GM23338 (cell line): ENCODE results near the gene TMEM163. TPM values are rescaled to one million over a fixed set of nuclear protein-coding genes. Genes with fewer than 3 reads are reported as not detected.

Source experiments
- STAT1 ChIP-seq: IDR thresholded peaks from one replicate; pipeline ENCODE4 v1.6.1; 2016; ENCODE audit warnings: antibody characterized with exemption; ENCODE audit not compliant: unreplicated experiment
- ZNF462 ChIP-seq: fragments of 250-450 bp; sonication (Bioruptor Pico); IDR thresholded peaks from 2 replicates; pipeline ENCODE4 v1.5.0; 2020; ENCODE audit warnings: mild to moderate bottlenecking, moderate library complexity
- polyA plus RNA-seq: library from polyadenylated mRNA; unstranded; fragments of >200 nt; fragmentation: Nextera tagmentation; extraction: Ambion mirVana; gene quantifications from 2 replicates; pipeline ENCODE4 v1.2.1, GENCODE V29; 2016
- total RNA-seq: library from RNA; depleted of rRNA; stranded (reverse); fragments of >200 nt; shearing (Covaris generic); gene quantifications from 2 replicates; pipeline ENCODE4 v1.2.3, GENCODE V29; 2014
- TF ChIP-seq, protein P1 (sequence below): IDR thresholded peaks from one replicate; pipeline ENCODE4 v1.6.1; 2018; ENCODE audit warnings: antibody characterized with exemption; ENCODE audit not compliant: unreplicated experiment
- TF ChIP-seq, protein P2 (sequence below), 2 experiments: fragments of 200-600 bp in 1 of 2; sonication (generic) in 1 of 2; conservative IDR thresholded peaks; 2 replicates each; pipeline versions ENCODE4 v1.5.1 to v1.6.1; 2016 to 2017; ENCODE audit warnings: antibody characterized with exemption in 2 of 2, low read depth in 2 of 2, mild to moderate bottlenecking in 2 of 2, moderate library complexity in 1 of 2

The TMEM163 gene
- total and polyA plus RNA-seq, 2 experiments from 2014 or later: 1.1 to 1.8 TPM

DNA sequence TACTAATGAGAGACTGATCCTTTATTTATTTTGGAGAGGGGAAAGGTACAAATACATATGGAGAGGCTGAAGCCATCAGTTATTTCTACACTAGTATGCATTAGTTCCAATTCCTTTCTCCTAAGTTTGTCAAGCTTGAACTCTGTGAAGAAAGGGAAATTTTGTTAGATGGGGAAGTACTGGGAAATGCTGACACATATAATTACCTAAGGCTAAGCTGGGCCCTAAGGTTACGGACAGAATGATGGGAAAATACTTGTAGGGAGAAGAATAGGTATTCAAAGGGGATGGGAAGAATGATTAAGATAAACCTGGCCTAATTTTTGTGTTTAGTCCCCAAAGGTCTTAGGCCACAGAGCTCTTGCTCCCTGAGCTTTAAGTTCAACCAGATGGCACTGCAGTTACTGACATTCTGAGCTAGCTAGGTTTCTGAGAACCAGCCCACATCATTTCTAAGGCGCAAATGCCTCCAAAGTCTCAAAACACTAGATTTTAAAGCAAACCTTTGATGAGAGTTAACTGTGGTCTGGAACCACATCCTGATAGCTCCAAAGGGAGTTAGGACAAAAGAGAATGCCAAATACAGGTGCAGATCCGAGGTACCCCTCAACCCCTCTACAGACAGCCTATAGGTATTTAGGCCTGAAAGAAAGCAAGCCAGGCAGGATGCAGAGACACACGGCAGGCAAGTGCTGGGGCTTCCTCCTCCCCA lies 2.7 kb downstream of the TMEM163 start (continued):
- TF ChIP-seq ZNF462 (no peak), STAT1 (no peak)
- TF ChIP-seq, protein P1, sequence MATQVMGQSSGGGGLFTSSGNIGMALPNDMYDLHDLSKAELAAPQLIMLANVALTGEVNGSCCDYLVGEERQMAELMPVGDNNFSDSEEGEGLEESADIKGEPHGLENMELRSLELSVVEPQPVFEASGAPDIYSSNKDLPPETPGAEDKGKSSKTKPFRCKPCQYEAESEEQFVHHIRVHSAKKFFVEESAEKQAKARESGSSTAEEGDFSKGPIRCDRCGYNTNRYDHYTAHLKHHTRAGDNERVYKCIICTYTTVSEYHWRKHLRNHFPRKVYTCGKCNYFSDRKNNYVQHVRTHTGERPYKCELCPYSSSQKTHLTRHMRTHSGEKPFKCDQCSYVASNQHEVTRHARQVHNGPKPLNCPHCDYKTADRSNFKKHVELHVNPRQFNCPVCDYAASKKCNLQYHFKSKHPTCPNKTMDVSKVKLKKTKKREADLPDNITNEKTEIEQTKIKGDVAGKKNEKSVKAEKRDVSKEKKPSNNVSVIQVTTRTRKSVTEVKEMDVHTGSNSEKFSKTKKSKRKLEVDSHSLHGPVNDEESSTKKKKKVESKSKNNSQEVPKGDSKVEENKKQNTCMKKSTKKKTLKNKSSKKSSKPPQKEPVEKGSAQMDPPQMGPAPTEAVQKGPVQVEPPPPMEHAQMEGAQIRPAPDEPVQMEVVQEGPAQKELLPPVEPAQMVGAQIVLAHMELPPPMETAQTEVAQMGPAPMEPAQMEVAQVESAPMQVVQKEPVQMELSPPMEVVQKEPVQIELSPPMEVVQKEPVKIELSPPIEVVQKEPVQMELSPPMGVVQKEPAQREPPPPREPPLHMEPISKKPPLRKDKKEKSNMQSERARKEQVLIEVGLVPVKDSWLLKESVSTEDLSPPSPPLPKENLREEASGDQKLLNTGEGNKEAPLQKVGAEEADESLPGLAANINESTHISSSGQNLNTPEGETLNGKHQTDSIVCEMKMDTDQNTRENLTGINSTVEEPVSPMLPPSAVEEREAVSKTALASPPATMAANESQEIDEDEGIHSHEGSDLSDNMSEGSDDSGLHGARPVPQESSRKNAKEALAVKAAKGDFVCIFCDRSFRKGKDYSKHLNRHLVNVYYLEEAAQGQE: no peak
- TF ChIP-seq, protein P2, sequence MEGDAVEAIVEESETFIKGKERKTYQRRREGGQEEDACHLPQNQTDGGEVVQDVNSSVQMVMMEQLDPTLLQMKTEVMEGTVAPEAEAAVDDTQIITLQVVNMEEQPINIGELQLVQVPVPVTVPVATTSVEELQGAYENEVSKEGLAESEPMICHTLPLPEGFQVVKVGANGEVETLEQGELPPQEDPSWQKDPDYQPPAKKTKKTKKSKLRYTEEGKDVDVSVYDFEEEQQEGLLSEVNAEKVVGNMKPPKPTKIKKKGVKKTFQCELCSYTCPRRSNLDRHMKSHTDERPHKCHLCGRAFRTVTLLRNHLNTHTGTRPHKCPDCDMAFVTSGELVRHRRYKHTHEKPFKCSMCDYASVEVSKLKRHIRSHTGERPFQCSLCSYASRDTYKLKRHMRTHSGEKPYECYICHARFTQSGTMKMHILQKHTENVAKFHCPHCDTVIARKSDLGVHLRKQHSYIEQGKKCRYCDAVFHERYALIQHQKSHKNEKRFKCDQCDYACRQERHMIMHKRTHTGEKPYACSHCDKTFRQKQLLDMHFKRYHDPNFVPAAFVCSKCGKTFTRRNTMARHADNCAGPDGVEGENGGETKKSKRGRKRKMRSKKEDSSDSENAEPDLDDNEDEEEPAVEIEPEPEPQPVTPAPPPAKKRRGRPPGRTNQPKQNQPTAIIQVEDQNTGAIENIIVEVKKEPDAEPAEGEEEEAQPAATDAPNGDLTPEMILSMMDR (conservative IDR thresholded peaks at IDR 0.05; ENCODE audit: low read depth in 2 of 2): no peak
